ENCODE data around the gene SEC23B. TPM values are rescaled to one million over a fixed set of nuclear protein-coding genes. Genes with fewer than 3 reads are reported as not detected.

Gene SEC23B
- total and polyA plus RNA-seq, 2 of the 13 experiments (the other 11 are each of a cell fraction or from before 2014, with no cell fraction given) = 114 to 120 TPM

DNA sequence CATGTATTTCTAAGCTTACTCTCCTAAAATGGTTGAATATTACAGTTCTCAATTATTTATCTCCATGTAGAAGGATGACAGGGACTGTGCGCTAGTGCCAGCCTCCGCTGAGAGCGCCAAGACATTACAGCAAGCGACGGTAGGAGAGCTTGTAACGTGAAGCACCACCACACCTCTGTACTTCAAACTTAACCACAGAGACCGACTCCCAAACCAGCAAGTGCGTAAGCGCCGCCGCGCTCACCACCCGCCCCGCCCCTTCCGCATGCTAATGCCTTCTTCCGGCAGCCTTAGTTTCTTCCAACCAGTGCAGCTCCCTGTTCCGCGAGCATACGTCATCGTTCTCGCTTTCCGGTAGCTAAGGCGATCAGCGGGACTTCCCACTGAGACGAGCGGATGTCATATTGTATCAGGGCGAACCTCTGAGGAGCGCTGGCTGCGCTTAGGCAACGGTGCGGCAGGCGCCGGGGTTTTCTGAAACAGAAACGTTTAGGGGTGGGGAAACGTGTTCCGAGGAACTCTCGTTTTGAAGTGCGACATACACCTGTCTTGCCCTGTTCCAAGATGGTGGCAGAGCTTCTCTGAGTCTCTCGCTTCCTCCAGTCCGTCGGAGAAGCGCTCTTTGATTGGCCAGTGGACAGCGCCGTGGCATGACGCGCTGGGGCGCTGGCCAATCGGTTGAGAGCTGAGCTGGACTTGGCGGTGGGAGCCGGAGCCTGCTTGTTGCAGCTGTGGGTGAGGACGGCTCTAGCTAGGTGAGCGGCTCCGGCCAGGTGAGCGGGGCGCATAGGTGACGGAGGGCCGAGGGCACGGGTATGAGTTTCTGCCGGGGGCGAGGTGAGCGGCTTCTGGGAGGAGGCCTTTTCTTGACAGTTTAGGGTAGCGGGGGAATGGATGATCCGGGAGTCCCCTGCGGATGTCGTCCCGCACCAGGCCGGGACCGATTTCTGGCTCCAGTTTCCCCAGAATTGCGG lies at the start of gene SEC23B (continued):
- TF ChIP-seq, protein P1, sequence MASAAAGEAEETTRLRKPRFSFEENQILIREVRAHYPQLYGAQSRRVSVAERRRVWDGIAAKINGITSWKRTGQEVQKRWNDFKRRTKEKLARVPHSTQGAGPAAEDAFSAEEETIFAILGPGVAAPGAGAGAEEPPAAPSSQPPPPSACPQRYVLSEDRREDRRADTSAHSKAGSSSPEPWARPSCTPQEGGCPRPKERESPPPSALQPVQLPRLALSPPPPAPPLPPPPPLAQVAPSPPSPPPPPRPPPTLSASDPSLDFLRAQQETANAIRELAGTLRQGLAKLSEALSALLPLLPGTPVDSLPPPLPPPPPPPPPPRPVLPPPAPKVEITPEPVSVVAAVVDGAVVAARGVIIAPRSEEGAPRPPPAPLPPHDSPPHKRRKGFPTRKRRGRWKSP (CRISPR knock-in tag; IDR thresholded peaks at IDR 0.05) = peak; percentile 93
- TF ChIP-seq PAWR (CRISPR knock-in tag; IDR thresholded peaks at IDR 0.05; ENCODE audit: borderline replicate concordance) = peak; percentile 91; the same call in 1 of the 2 replicates
- no peak for TF ChIP-seq HMGA1 (CRISPR knock-in tag; conservative IDR thresholded peaks at IDR 0.05)
- no peak for TF ChIP-seq ZNF10 (CRISPR knock-in tag; IDR thresholded peaks at IDR 0.05; ENCODE audit: borderline replicate concordance, low read depth)
- TF ChIP-seq, protein P2, sequence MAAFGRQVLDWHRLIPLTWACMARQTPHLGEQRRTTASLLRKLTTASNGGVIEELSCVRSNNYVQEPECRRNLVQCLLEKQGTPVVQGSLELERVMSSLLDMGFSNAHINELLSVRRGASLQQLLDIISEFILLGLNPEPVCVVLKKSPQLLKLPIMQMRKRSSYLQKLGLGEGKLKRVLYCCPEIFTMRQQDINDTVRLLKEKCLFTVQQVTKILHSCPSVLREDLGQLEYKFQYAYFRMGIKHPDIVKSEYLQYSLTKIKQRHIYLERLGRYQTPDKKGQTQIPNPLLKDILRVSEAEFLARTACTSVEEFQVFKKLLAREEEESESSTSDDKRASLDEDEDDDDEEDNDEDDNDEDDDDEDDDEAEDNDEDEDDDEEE (CRISPR knock-in tag; IDR thresholded peaks at IDR 0.05) = no peak
- peak; percentile 93 for TF ChIP-seq CBFB (CRISPR knock-in tag; IDR thresholded peaks at IDR 0.05)
- peak; percentile 69 for TF ChIP-seq KLF12 (CRISPR knock-in tag; IDR thresholded peaks at IDR 0.05; ENCODE audit: borderline replicate concordance)
- TF ChIP-seq, protein P3, sequence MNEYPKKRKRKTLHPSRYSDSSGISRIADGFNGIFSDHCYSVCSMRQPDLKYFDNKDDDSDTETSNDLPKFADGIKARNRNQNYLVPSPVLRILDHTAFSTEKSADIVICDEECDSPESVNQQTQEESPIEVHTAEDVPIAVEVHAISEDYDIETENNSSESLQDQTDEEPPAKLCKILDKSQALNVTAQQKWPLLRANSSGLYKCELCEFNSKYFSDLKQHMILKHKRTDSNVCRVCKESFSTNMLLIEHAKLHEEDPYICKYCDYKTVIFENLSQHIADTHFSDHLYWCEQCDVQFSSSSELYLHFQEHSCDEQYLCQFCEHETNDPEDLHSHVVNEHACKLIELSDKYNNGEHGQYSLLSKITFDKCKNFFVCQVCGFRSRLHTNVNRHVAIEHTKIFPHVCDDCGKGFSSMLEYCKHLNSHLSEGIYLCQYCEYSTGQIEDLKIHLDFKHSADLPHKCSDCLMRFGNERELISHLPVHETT (CRISPR knock-in tag; conservative IDR thresholded peaks at IDR 0.05) = peak; percentile 79; the same call in 1 of the 2 replicates
- peak; percentile 35 for TF ChIP-seq ZC3H4 (CRISPR knock-in tag; IDR thresholded peaks at IDR 0.05; ENCODE audit: borderline replicate concordance)
- TF ChIP-seq SOX6 (IDR thresholded peaks at IDR 0.05) = no peak
- peak; percentile 73 for TF ChIP-seq SOX6 (CRISPR knock-in tag; IDR thresholded peaks at IDR 0.05)
- peak; percentile 99 for TF ChIP-seq ATF1 (CRISPR knock-in tag; IDR thresholded peaks at IDR 0.05)
- peak; percentile 81 for TF ChIP-seq ZNF33B (CRISPR knock-in tag; IDR thresholded peaks at IDR 0.05)
- TF ChIP-seq ZNF124 (CRISPR knock-in tag; IDR thresholded peaks at IDR 0.05) = peak; percentile 85
- TF ChIP-seq ZNF44 (CRISPR knock-in tag; IDR thresholded peaks at IDR 0.05) = peak; percentile 23; the same call in 1 of the 2 replicates
- TF ChIP-seq HOXA9 (CRISPR knock-in tag; IDR thresholded peaks at IDR 0.05; ENCODE audit: borderline replicate concordance) = no peak; the same call in 1 of the 2 replicates
- TF ChIP-seq MTA1 (CRISPR knock-in tag; IDR thresholded peaks at IDR 0.05; ENCODE audit: borderline replicate concordance) = peak; percentile 92
- TF ChIP-seq, protein P4, sequence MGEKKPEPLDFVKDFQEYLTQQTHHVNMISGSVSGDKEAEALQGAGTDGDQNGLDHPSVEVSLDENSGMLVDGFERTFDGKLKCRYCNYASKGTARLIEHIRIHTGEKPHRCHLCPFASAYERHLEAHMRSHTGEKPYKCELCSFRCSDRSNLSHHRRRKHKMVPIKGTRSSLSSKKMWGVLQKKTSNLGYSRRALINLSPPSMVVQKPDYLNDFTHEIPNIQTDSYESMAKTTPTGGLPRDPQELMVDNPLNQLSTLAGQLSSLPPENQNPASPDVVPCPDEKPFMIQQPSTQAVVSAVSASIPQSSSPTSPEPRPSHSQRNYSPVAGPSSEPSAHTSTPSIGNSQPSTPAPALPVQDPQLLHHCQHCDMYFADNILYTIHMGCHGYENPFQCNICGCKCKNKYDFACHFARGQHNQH (CRISPR knock-in tag; IDR thresholded peaks at IDR 0.05) = peak; percentile 92
- TF ChIP-seq ZNF557 (CRISPR knock-in tag; IDR thresholded peaks at IDR 0.05) = peak; percentile 93
- TF ChIP-seq ZNF292 (CRISPR knock-in tag; IDR thresholded peaks at IDR 0.05; ENCODE audit: borderline replicate concordance, low read depth) = peak; percentile 64
- TF ChIP-seq ZNF660 (CRISPR knock-in tag; IDR thresholded peaks at IDR 0.05; ENCODE audit: borderline replicate concordance, low read depth) = 0 out of 2 replicates have a peak, but pooled peaks have one; percentile 66
- TF ChIP-seq FOXA3 (CRISPR knock-in tag; IDR thresholded peaks at IDR 0.05) = peak; percentile 44
- peak; percentile 14 for TF ChIP-seq CBX1 (IDR thresholded peaks at IDR 0.05; ENCODE audit: low read depth)
- no peak for TF ChIP-seq CEBPB (IDR thresholded peaks at IDR 0.05; ENCODE audit: borderline replicate concordance, low read depth, low read length)
- peak; percentile 98 for TF ChIP-seq PHF8 (CRISPR knock-in tag; IDR thresholded peaks at IDR 0.05)
- peak; percentile 71 for TF ChIP-seq ARNTL (CRISPR knock-in tag; IDR thresholded peaks at IDR 0.05)
- peak; percentile 97 for TF ChIP-seq ZNF343 (CRISPR knock-in tag; IDR thresholded peaks at IDR 0.05)
